Neuron (in vitro differentiated cells): Measurements from ENCODE around the gene TMEM19.

Source experiments
- H2AFZ ChIP-seq: one replicate; pipeline ENCODE4 v1.6.1; 2013; ENCODE audit warnings: low read depth, mild to moderate bottlenecking, inconsistent platforms, low read length, moderate library complexity
- H3K27me3 ChIP-seq: one replicate; pipeline ENCODE4 v1.6.1; 2013; ENCODE audit warnings: low read length; ENCODE audit not compliant: insufficient read depth
- H3K36me3 ChIP-seq: one replicate; pipeline ENCODE4 v1.6.1; 2013; ENCODE audit warnings: low read length; ENCODE audit not compliant: insufficient read depth
- H3K4me1 ChIP-seq: one replicate; pipeline ENCODE4 v1.6.1; 2013; ENCODE audit warnings: low read length; ENCODE audit not compliant: insufficient read depth
- H3K4me3 ChIP-seq: 2 replicates; pipeline ENCODE4 v1.5.1; 2013; ENCODE audit warnings: mild to moderate bottlenecking, low read length, moderate library complexity
- H3K9me3 ChIP-seq: one replicate; pipeline ENCODE4 v1.6.1; 2013; ENCODE audit warnings: low read length

TMEM19 gene

DNA sequence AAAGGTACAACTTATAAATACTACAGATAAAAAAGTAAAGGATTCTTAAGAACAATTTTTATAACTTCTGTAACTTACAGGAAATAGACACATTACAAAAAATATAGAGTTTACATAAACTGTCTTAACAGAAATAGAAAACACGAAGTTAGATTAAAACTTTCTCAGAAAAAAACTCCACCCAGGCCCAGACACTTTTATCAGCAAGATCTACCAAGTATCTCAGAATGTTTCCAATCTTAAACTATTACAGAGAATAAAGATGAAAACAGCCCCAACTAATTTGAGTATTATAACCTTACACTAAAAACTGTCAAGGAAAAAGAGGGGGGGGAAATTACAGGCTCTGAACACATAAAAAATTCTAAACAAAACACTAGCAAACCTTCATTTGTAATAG, 30.4 kb upstream of the TMEM19 start:
- no peak overlapping the region for H2AFZ ChIP-seq
- H3K4me1 ChIP-seq: no peaks in the 10 kb centered on the region
- peaks cover 82% of the 10 kb centered on the region for H3K36me3 ChIP-seq
- H3K27me3 ChIP-seq: no peaks in the 10 kb centered on the region
- no peak overlapping the region for H3K4me3 ChIP-seq
- H3K9me3 ChIP-seq: peaks cover 23% of the 10 kb centered on the region

DNA sequence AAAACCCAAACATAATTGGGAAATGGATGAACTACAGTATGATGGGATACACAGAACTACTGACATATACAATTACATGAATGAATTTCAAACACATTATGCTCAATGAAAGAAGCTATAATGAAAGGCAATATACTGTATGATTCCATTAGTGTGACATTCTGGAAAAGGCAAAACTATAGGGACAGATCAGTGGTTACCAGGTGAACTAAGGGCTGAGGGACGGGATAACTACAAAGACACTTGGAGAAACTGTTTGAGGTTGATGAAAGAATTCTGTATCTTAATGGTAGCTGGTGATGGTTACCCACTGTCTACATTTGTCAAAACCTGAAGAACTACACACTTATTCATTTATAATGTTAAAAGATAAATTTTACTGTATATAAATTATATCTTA, 30.0 kb upstream of the TMEM19 start:
- H3K4me3 ChIP-seq: no peak overlapping the region
- H3K27me3 ChIP-seq: no peaks in the 10 kb centered on the region
- H3K9me3 ChIP-seq: peaks cover 23% of the 10 kb centered on the region
- H3K36me3 ChIP-seq: peaks cover 78% of the 10 kb centered on the region
- H3K4me1 ChIP-seq: no peaks in the 10 kb centered on the region
- no peak overlapping the region for H2AFZ ChIP-seq

DNA sequence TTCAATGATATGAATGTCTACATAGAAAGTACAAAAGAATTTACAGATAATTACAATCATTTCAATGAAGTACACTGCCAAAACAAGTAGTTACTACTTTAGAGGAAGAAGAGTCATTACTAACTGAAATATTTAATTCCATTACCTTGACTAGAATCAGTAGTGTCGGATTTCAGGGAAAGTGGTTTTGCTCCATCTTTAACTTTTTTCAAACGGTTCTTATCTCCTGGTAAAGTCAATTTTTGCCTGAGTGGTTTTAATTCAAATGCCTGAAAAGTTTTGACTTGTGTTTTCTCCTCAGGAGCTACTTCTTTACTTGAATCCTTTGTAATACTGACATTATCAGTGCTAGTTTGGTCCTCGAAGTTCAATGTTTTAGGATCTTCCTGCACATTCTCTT, 29.1 kb upstream of the TMEM19 start:
- Histone ChIP-seq H3K9me3 (peaks cover 22% of the 10 kb centered on the region), H2AFZ (no peak overlapping the region), H3K27me3 (no peaks in the 10 kb centered on the region), H3K36me3 (peaks cover 72% of the 10 kb centered on the region), H3K4me1 (peaks cover 4% of the 10 kb centered on the region), H3K4me3 (no peak overlapping the region)

DNA sequence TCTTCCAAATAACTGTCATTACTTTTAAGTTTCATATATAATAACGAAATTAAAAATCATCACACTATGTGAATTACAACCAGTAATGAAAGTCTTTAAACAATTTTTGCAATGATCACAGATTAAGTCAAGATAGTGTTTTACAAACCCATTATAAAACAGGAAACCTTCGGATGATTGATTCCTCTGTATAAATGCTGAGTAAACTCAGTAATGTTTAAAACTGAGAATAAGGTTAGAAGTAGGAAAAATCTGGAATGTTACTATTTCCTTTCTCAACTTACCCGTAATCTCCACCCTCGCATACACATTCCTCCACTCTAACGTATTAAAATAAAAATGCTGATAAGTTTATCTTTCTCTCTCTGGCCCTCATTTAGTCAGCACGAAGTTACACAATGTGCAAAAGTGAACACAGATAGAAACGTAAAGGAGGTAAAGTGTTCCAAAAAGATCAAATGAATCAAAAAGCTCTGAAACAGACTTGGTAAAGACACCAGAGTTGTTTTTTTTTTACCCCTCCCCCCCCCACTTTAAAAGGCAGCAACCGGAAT, 23.8 kb upstream of the TMEM19 start:
- H3K27me3 ChIP-seq: no peaks in the 10 kb centered on the region
- H3K4me1 ChIP-seq: peaks cover 14% of the 10 kb centered on the region
- peaks cover 2% of the 10 kb centered on the region for H3K9me3 ChIP-seq
- peak overlapping the region; percentile 88 for H3K4me3 ChIP-seq
- peaks cover 37% of the 10 kb centered on the region for H3K36me3 ChIP-seq
- no peak overlapping the region for H2AFZ ChIP-seq

DNA sequence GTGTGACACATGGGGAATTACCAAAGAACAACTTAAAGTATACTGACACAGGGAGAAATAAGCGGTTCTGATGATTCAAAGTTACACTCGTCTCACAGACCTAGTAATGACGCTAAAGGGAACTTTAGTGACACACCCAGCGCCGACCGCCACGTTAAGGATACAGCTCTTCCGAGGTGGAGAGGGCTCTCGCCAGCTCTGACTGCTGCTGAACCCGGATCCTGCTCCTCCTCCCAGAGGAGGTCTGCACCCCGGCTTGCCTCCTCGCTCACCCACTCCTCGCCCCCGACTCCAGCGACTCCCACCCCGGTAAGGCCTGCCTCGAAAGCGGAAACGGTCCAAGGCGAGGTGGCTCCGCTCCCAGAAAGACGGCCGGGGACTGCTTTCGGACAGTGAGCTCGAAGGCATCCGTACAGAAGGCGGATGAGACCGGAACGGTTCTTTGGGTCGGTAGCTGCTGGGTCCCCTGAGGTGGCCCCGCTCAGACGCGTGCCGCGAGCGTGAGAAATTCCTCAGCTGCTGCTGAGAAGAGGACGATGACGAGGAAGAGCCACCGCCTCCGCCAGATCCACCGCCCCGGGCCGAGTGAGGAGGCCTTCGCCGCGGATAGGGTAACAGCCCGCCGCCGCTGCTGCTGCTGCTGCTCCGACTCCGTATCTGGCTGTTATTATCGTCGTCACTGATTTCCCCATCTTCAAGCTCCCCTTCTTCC, 22.9 kb upstream of the TMEM19 start:
- H3K36me3 ChIP-seq: peaks cover 29% of the 10 kb centered on the region
- peak overlapping the region; percentile 41 for H2AFZ ChIP-seq
- H3K9me3 ChIP-seq: no peaks in the 10 kb centered on the region
- H3K27me3 ChIP-seq: no peaks in the 10 kb centered on the region
- peaks cover 14% of the 10 kb centered on the region for H3K4me1 ChIP-seq
- peak overlapping the region; percentile 88 for H3K4me3 ChIP-seq

DNA sequence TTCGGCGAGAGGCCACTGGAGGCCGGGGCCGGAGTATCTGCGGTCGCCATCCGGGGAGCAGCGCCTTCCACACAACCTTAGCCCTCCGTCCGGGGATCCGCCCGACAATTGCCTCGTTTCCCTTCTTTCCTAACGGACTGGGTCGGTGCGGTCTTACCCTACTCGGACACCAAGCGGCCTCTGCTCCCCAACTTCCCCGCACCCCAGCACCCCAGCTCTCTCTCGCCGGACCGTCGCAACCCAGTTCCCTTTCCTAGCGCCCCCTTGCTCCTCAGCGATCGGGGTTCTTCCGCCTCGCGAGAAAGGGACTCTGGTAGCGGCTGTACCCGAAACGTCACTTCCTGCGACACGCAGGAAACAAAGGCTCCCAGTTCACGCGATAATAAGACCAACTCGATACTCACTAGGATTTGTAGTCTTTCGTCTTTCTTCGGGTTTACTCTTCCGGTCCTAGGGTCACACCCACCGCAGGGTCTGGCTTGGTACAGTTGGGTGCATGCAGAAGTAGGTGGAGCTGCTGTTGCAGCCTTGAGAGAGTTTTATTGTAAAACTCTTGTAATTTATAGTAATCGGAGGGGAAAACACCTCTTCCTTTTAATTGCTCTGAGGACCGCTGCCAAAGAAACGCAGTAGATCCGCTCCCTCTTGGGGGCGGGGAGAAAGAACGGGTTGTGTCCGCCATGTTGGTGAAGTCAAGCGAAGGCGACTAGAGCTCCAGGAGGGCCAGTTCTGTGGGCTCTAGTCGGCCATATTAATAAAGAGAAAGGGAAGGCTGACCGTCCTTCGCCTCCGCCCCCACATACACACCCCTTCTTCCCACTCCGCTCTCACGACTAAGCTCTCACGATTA, 22.1 kb upstream of the TMEM19 start, which contains the start of the genes THAP2 and ZFC3H1:
Gene THAP2 (plus strand): TSS at position 741 of the 850 bp plus-strand sequence. CDS start 209 bp downstream, outside the sequence.
Gene ZFC3H1 (minus strand): TSS at position 288 of the 850 bp plus-strand sequence. CDS start 238 bp downstream, at position 50.
- peaks cover 14% of the 10 kb centered on the region for H3K4me1 ChIP-seq
- H2AFZ ChIP-seq: peak within 1 kb of the TSS; percentile 66
- H3K27me3 ChIP-seq: no peaks in the 10 kb centered on the region
- peak within 1 kb of the TSS; percentile 88 for H3K4me3 ChIP-seq
- H3K9me3 ChIP-seq: no peaks in the 10 kb centered on the region
- peaks cover 21% of the 10 kb centered on the region for H3K36me3 ChIP-seq

DNA sequence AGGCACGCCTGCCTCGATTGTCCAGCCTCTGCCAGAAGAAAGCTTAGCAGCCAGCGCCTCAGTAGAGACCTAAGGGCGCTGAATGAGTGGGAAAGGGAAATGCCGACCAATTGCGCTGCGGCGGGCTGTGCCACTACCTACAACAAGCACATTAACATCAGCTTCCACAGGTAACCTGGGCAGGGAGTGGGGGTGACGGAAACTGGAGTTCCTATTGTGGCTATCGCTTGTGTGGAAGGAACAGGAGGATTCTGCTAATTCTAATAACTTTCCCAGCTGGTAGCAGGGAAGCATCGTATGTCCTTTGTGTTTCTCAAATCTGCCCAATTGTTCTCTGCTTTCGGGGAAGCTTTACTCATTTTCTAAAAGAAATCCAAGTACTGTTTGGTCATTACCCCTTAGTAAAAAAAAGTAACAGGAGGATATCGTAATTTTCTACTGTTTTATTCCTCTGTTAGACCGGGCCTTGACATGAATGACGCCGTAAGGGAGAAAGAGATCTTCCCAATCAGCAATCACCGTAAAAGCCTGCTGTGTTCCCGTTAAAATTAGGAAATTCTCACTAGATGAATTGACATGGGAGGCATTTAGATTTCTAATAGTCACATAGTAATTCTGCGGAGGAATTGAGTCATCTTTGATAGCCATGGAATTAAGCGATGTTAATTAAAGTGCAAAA, 21.3 kb upstream of the TMEM19 start:
- no peaks in the 10 kb centered on the region for H3K9me3 ChIP-seq

DNA sequence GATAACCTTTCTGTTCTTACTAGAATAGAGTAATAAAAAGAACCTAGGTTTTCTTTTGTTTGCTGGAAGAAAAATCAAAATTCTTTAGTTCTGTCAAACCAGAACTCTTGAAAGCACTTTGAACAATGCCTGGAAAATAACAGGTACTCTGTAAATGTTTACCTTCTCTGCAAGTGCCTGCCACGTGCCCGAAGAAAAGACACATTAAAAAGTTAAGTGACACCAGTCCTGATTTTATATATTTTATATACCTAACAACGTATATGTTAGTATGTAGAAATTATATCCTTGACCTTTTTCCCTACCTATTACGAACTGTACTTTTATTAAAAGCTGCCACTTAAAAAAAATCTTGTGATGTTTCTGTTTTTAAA, 20.8 kb upstream of the TMEM19 start:
- Histone ChIP-seq H3K9me3 (no peaks in the 10 kb centered on the region), H2AFZ (peak overlapping the region; percentile 66), H3K4me3 (peak overlapping the region; percentile 88), H3K4me1 (peaks cover 14% of the 10 kb centered on the region), H3K36me3 (peaks cover 8% of the 10 kb centered on the region), H3K27me3 (no peaks in the 10 kb centered on the region)

More for the DNA sequence above, 21.3 kb upstream of the TMEM19 start:
- Histone ChIP-seq H3K36me3 (peaks cover 13% of the 10 kb centered on the region), H3K4me3 (peak overlapping the region; percentile 88), H2AFZ (peak overlapping the region; percentile 66), H3K4me1 (peaks cover 14% of the 10 kb centered on the region), H3K27me3 (no peaks in the 10 kb centered on the region)

DNA sequence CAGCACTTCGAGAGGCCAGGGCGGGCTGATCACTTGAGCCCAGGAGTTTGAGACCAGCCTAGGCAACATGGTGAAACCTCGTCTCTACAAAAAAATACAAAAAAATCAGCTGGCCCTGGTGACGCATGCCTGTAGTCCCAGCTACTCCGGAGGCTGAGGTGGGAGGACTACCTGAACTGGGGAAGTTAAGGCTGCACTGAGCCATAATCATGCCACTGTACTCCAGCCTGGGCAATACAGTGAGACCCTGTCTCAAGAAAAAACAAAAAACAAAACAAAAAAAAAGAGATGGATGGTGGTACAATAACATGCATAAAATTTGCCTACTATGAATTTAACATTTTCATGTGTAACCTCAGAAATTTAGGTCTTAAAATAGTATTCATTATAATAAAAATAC, 19.6 kb upstream of the TMEM19 start:
- Histone ChIP-seq H3K4me3 (no peak overlapping the region), H3K27me3 (no peaks in the 10 kb centered on the region), H3K36me3 (peaks cover 4% of the 10 kb centered on the region), H3K4me1 (peaks cover 14% of the 10 kb centered on the region), H3K9me3 (no peaks in the 10 kb centered on the region), H2AFZ (no peak overlapping the region)

DNA sequence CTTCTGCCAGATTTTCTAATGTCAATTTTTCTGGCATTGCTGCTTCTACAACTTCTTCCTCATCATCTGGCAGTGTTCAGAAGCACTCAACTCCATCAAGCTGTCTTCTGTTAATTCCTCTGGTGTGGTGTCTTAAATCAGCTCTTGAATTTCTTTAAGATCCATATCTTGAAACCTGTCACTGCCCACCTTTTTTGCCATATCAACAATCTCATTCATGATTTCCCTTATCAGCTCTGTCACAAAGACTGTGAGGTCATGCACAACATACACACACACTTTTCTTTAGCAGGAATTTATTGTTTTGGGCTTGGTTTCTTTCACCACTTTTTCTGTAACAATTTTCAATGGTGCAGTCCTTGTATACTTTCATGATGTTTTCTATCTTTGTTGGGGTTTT, 14.6 kb upstream of the TMEM19 start:
- Histone ChIP-seq H3K4me3 (no peak overlapping the region), H3K4me1 (peaks cover 7% of the 10 kb centered on the region), H3K36me3 (peaks cover under 1% of the 10 kb centered on the region), H3K9me3 (no peaks in the 10 kb centered on the region), H3K27me3 (no peaks in the 10 kb centered on the region), H2AFZ (no peak overlapping the region)

DNA sequence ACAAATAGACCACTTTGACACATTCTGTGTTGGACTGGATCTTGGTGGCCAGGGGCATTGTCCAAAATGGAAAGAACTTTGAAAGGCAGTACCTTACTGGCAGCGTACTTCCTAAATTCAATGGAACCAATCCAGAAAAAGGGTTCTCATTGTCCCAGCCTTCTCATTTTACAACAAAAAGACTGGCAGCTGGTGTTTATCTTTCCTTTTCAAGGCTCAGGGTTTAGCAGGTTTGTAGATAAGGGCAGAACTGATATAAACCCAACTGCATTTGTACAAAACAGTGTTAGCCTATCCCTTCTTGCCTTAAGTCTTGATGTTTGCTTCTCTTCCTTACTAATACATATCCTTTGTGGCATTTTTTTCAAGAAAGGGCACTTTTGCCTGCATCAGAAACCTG, 14.1 kb upstream of the TMEM19 start:
- no peak overlapping the region for H2AFZ ChIP-seq
- H3K4me3 ChIP-seq: no peak overlapping the region
- H3K36me3 ChIP-seq: no peaks in the 10 kb centered on the region
- H3K4me1 ChIP-seq: peaks cover 7% of the 10 kb centered on the region
- no peaks in the 10 kb centered on the region for H3K9me3 ChIP-seq
- no peaks in the 10 kb centered on the region for H3K27me3 ChIP-seq

DNA sequence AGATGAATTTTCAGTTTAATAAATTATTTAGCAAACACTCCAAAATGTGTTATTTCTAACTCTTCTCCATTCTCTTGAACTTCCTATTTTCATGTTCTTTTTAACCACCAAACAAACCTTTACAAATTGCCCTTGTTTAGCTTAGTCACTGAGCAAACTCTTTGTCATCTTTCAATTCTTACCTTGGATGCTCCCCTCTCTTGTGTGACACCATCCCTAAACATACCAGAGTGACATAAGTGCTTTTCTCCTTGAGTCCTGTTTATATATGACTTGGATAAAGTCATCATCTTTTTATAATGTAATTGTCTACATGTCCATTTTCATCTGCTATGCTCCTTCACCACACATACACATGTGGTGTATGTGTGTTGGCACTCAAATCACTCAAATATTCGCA, 3.4 kb upstream of the TMEM19 start:
- Histone ChIP-seq H3K4me1 (peaks cover 11% of the 10 kb centered on the region), H3K9me3 (no peaks in the 10 kb centered on the region), H3K36me3 (no peaks in the 10 kb centered on the region), H2AFZ (no peak overlapping the region), H3K27me3 (no peaks in the 10 kb centered on the region), H3K4me3 (no peak overlapping the region)
